ENCODE results near the gene SHC3. TPM values are rescaled to one million over a fixed set of nuclear protein-coding genes. Genes with fewer than 3 reads are reported as not detected.

The SHC3 gene
- total RNA-seq, 1 donor from 2014 or later: 0.21 TPM

GRCh38 chr9:89037891-89038290 is 140.7 kb downstream of the SHC3 start:
- TF ChIP-seq CTCF (IDR thresholded peaks at IDR 0.05): no peak
- DNase-seq (ENCODE audit: extremely low spot score, unreplicated experiment): peak; percentile 74
- Mint-ChIP-seq H3K27ac (ENCODE audit: unreplicated experiment) (no peak overlapping the region), H3K4me1 (ENCODE audit: unreplicated experiment) (no peaks in the 10 kb centered on the region), H3K36me3 (ENCODE audit: unreplicated experiment) (no peaks in the 10 kb centered on the region), H3K9me3 (ENCODE audit: unreplicated experiment) (no peaks in the 10 kb centered on the region), H3K27me3 (ENCODE audit: unreplicated experiment) (peaks cover 5% of the 10 kb centered on the region), H3K4me3 (ENCODE audit: unreplicated experiment) (no peak overlapping the region)

GRCh38 chr9:89037346-89037745 is 141.3 kb downstream of the SHC3 start:
- no peaks in the 10 kb centered on the region for H3K9me3 Mint-ChIP-seq (ENCODE audit: unreplicated experiment)
- no peak for TF ChIP-seq CTCF (IDR thresholded peaks at IDR 0.05)
- H3K36me3 Mint-ChIP-seq (ENCODE audit: unreplicated experiment): no peaks in the 10 kb centered on the region
- peaks cover 5% of the 10 kb centered on the region for H3K27me3 Mint-ChIP-seq (ENCODE audit: unreplicated experiment)
- H3K27ac Mint-ChIP-seq (ENCODE audit: unreplicated experiment): no peak overlapping the region
- H3K4me1 Mint-ChIP-seq (ENCODE audit: unreplicated experiment): no peaks in the 10 kb centered on the region
- no peak for DNase-seq (ENCODE audit: extremely low spot score, unreplicated experiment)
- H3K4me3 Mint-ChIP-seq (ENCODE audit: unreplicated experiment): no peak overlapping the region

GRCh38 chr9:89036891-89037290 is 141.7 kb downstream of the SHC3 start:
- no peak for TF ChIP-seq CTCF (IDR thresholded peaks at IDR 0.05)
- H3K4me3 Mint-ChIP-seq (ENCODE audit: unreplicated experiment): no peak overlapping the region
- H3K4me1 Mint-ChIP-seq (ENCODE audit: unreplicated experiment): no peaks in the 10 kb centered on the region
- H3K36me3 Mint-ChIP-seq (ENCODE audit: unreplicated experiment): no peaks in the 10 kb centered on the region
- no peak overlapping the region for H3K27ac Mint-ChIP-seq (ENCODE audit: unreplicated experiment)
- H3K27me3 Mint-ChIP-seq (ENCODE audit: unreplicated experiment): peaks cover 5% of the 10 kb centered on the region
- no peaks in the 10 kb centered on the region for H3K9me3 Mint-ChIP-seq (ENCODE audit: unreplicated experiment)
- no peak for DNase-seq (ENCODE audit: extremely low spot score, unreplicated experiment)

GRCh38 chr9:89036383-89036782 is 142.2 kb downstream of the SHC3 start:
- no peaks in the 10 kb centered on the region for H3K36me3 Mint-ChIP-seq (ENCODE audit: unreplicated experiment)
- no peak overlapping the region for H3K4me3 Mint-ChIP-seq (ENCODE audit: unreplicated experiment)
- no peaks in the 10 kb centered on the region for H3K4me1 Mint-ChIP-seq (ENCODE audit: unreplicated experiment)
- peaks cover 5% of the 10 kb centered on the region for H3K27me3 Mint-ChIP-seq (ENCODE audit: unreplicated experiment)
- H3K27ac Mint-ChIP-seq (ENCODE audit: unreplicated experiment): no peak overlapping the region
- DNase-seq (ENCODE audit: extremely low spot score, unreplicated experiment): no peak
- no peak for TF ChIP-seq CTCF (IDR thresholded peaks at IDR 0.05)
- H3K9me3 Mint-ChIP-seq (ENCODE audit: unreplicated experiment): no peaks in the 10 kb centered on the region

GRCh38 chr9:89032661-89033060 is 146.0 kb downstream of the SHC3 start:
- H3K4me3 Mint-ChIP-seq (ENCODE audit: unreplicated experiment): no peak overlapping the region
- DNase-seq (ENCODE audit: extremely low spot score, unreplicated experiment): no peak
- no peak for TF ChIP-seq CTCF (IDR thresholded peaks at IDR 0.05)

More at GRCh38 chr9:89032661-89033060, 146.0 kb downstream of the SHC3 start:
- Mint-ChIP-seq H3K36me3 (ENCODE audit: unreplicated experiment) (no peaks in the 10 kb centered on the region), H3K27me3 (ENCODE audit: unreplicated experiment) (peaks cover 5% of the 10 kb centered on the region), H3K9me3 (ENCODE audit: unreplicated experiment) (peaks cover 19% of the 10 kb centered on the region), H3K27ac (ENCODE audit: unreplicated experiment) (no peak overlapping the region), H3K4me1 (ENCODE audit: unreplicated experiment) (no peaks in the 10 kb centered on the region)

Measured in osteocyte (in vitro differentiated cells).